Neural cell (in vitro differentiated cells): Measurements from ENCODE around the gene ANKMY1. TPM values are rescaled to one million over a fixed set of nuclear protein-coding genes. Genes with fewer than 3 reads are reported as not detected.
A peak's percentile ranks its signal among the peaks of the same experiment; 100 is the strongest.

Experiments
- H2AFZ ChIP-seq: fragments of 200-600, 300-800 bp; sonication (generic), shearing (Covaris generic); 2 replicates; pipeline ENCODE4 v1.6.0; 2014; ENCODE audit warnings: low read depth, mild to moderate bottlenecking, antibody characterized with exemption, low read length, moderate library complexity
- H3F3A ChIP-seq: fragments of 200-600 bp; shearing (Covaris generic); 2 replicates; pipeline ENCODE4 v1.6.1; 2016; ENCODE audit warnings: mild to moderate bottlenecking, moderate library complexity, mixed read lengths, antibody characterized with exemption, low read length; ENCODE audit not compliant: insufficient read depth, poor library complexity, severe bottlenecking
- H3K27ac ChIP-seq: fragments of 200-600, 300-800 bp; sonication (generic), shearing (Covaris generic); 2 replicates; pipeline ENCODE4 v1.5.1; 2014; ENCODE audit warnings: mild to moderate bottlenecking, low read length, moderate library complexity
- H3K27me3 ChIP-seq: fragments of 300-800, 200-600 bp; sonication (generic), shearing (Covaris generic); 2 replicates; pipeline ENCODE4 v1.6.0; 2014; ENCODE audit warnings: mild to moderate bottlenecking, low read depth, low read length, moderate library complexity; ENCODE audit not compliant: insufficient read depth
- H3K36me3 ChIP-seq: fragments of 300-800, 200-600 bp; sonication (generic), shearing (Covaris generic); 2 replicates; pipeline ENCODE4 v1.5.1; 2014; ENCODE audit warnings: mild to moderate bottlenecking, antibody characterized with exemption, low read length, moderate library complexity; ENCODE audit not compliant: insufficient read depth
- H3K4me2 ChIP-seq: fragments of 300-800, 200-600 bp; sonication (generic), shearing (Covaris generic); 2 replicates; pipeline ENCODE4 v1.6.0; 2014; ENCODE audit warnings: mild to moderate bottlenecking, low read length
- H3K4me3 ChIP-seq: fragments of 300-800, 200-600 bp; sonication (generic), shearing (Covaris generic); 2 replicates; pipeline ENCODE4 v1.5.1; 2014; ENCODE audit warnings: mild to moderate bottlenecking, low read length, moderate library complexity
- H3K79me2 ChIP-seq: fragments of 200-600 bp; shearing (Covaris generic); replicated peaks from 2 replicates; pipeline ENCODE4 v1.6.0; 2014; ENCODE audit warnings: mild to moderate bottlenecking, low read length, moderate library complexity; ENCODE audit not compliant: insufficient read depth
- H3K9ac ChIP-seq: fragments of 300-800, 200-600 bp; sonication (generic), shearing (Covaris generic); 2 replicates; pipeline ENCODE4 v1.6.1; 2016; ENCODE audit warnings: mild to moderate bottlenecking, low read length, mixed read lengths
- H3K9me2 ChIP-seq: fragments of 200-600 bp; shearing (Covaris generic); 2 replicates; pipeline ENCODE4 v1.6.1; 2016; ENCODE audit warnings: mild to moderate bottlenecking, low read length, mixed read lengths; ENCODE audit not compliant: insufficient read depth
- H3K9me3 ChIP-seq: fragments of 200-600, 300-800 bp; sonication (generic), shearing (Covaris generic); 2 replicates; pipeline ENCODE4 v1.6.1; 2016; ENCODE audit warnings: mild to moderate bottlenecking, mixed run types, low read length, moderate library complexity, mixed read lengths
- H4K20me1 ChIP-seq: fragments of 200-600 bp; shearing (Covaris generic); 2 replicates; pipeline ENCODE4 v1.6.1; 2016; ENCODE audit warnings: mild to moderate bottlenecking, mixed run types; ENCODE audit not compliant: insufficient read depth
- CTCF ChIP-seq: fragments of 450-650 bp; IDR thresholded peaks from 2 replicates; pipeline ENCODE4 v1.5.1; 2014; ENCODE audit warnings: antibody characterized with exemption, mild to moderate bottlenecking, moderate library complexity; ENCODE audit not compliant: poor library complexity, severe bottlenecking
- EP300 ChIP-seq: fragments of 450-650 bp; conservative IDR thresholded peaks from 2 replicates; pipeline ENCODE4 v1.6.1; 2014; ENCODE audit warnings: antibody characterized with exemption, mild to moderate bottlenecking, moderate library complexity; ENCODE audit not compliant: poor library complexity, severe bottlenecking
- EZH2 ChIP-seq: fragments of 200-600, 300-800 bp; shearing (Covaris generic), sonication (generic); IDR thresholded peaks from 2 replicates; pipeline ENCODE4 v1.6.1; 2014; ENCODE audit warnings: antibody characterized with exemption, low read length, borderline replicate concordance, mild to moderate bottlenecking; ENCODE audit not compliant: insufficient read depth, poor library complexity, severe bottlenecking
- MXI1 ChIP-seq: fragments of 450-650 bp; conservative IDR thresholded peaks from 2 replicates; pipeline ENCODE4 v1.6.1; 2014; ENCODE audit warnings: antibody characterized with exemption, mild to moderate bottlenecking; ENCODE audit not compliant: poor library complexity, severe bottlenecking
- POLR2AphosphoS5 ChIP-seq: IDR thresholded peaks from 2 replicates; pipeline ENCODE4 v1.6.1; 2012
- SMC3 ChIP-seq: fragments of 450-650 bp; conservative IDR thresholded peaks from 2 replicates; pipeline ENCODE4 v1.6.1; 2014; ENCODE audit warnings: antibody characterized with exemption, mild to moderate bottlenecking, moderate library complexity; ENCODE audit not compliant: poor library complexity
- TAF1 ChIP-seq: IDR thresholded peaks from 2 replicates; pipeline ENCODE4 v1.6.1; 2012; ENCODE audit warnings: low read depth
- polyA plus RNA-seq: library from polyadenylated mRNA; depleted of rRNA; stranded (reverse); fragments of >200 nt; gene quantifications from 2 replicates; pipeline ENCODE4 v1.2.3, GENCODE V29; 2014

The ANKMY1 gene
- polyA plus RNA-seq, 1 donor from 2014 or later = 6.6 TPM

DNA sequence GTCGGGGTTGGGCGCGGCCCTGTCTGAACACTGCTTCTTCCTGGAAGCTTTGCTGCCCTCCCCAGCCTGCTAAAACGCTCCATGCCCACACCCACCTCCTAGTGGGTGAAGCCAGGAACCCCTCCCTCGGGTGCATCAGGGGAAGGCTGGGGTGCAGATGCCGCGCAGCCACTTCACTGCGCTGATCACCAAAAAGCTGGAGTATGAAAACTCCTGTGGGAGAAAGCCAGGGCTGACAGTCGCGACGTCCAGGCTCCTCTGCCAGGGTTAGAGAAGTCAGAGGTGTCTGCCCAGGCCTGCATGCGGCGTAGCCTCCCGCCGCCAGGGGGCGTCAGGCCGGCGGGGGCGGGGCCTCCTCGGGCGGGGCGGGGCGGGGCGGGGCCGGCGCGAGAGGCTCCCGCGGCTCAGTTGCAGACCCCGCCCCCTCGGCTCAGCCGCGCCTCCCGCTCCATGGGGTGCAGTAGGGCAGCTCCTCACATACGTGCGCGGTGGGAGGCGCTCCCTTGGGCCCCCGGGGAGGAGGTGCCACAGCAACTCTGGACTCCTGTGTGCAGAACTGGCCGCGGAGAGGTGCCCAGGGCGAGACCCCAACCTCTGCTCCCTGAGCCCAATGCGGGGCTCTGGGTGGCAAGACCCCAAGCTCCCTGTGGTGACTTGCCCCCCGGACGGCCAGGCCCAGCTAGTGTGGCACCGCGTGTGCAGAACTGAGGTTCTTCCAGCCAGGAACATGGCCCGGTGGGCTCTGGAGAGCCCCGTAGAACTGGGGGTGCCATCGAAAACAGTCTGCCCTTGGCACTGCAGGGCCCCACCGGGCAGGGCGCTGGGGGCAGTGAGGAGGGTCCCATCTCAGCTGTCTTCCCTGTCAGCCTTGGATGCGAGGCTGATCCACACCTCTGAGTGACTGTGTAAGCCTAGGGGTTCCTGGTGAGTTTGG is 8.7 kb upstream of the ANKMY1 start:
- Histone ChIP-seq H3K27ac (no peak overlapping the region), H3K27me3 (no peaks in the 10 kb centered on the region), H3K9me3 (no peaks in the 10 kb centered on the region), H3F3A (peaks cover 3% of the 10 kb centered on the region), H3K79me2 (peaks cover 6% of the 10 kb centered on the region), H3K36me3 (no peaks in the 10 kb centered on the region), H3K4me2 (no peak overlapping the region), H3K9me2 (no peaks in the 10 kb centered on the region), H4K20me1 (no peaks in the 10 kb centered on the region), H2AFZ (no peak overlapping the region), H3K9ac (no peak overlapping the region), H3K4me3 (peak overlapping the region; percentile 91)
- TF ChIP-seq CTCF = peak; percentile 60
- no peak for TF ChIP-seq SMC3

DNA sequence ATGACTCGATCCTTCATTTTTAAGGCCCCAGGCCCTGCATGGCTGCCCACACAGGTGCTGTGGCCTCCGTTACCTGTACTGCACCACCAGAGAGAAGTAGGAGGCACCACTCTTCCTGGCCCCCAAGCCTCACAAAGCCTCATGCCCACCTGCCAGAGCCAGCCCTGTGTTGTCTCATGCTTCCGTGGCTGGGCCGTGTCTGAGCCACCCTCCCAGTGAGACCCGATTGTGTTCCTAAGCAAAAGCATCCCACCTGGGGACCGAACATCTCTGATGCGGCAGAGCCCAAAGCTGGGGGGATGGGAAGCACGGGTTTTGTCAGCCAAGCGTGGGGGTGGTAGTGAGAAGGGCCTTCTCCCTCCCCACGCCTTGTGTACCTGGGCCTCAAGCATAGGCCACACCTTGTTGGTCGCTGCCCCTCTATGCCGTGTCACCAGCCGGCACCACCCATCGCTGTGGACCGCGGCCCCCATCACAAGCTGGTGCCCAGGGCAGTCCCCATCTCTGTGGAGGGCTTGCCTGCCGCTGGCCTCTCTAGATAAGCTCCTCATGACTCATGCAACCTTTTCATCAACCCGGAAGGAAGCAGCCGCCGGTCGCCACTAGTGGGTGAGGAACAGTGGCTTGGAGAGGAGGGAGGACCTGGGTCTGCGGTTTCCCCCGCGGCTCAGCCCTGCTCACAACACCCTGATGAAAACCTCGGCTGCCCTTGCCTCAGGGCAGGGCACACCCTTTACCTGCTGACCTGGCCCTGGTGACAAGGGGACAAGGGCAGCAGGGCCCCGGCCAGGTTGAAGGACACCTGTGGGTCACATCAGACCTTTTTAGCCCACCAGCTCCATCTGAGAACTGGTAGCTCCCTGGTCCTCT is 7.8 kb upstream of the ANKMY1 start:
- Histone ChIP-seq H3K27ac (no peak overlapping the region), H3K9me3 (no peaks in the 10 kb centered on the region), H3K4me3 (no peak overlapping the region), H3F3A (peaks cover 3% of the 10 kb centered on the region), H4K20me1 (no peaks in the 10 kb centered on the region), H3K27me3 (no peaks in the 10 kb centered on the region), H3K36me3 (no peaks in the 10 kb centered on the region), H3K79me2 (peaks cover 6% of the 10 kb centered on the region), H3K9me2 (no peaks in the 10 kb centered on the region), H3K4me2 (no peak overlapping the region), H2AFZ (no peak overlapping the region), H3K9ac (no peak overlapping the region)
- no peak for TF ChIP-seq MXI1
- no peak for TF ChIP-seq SMC3
- no peak for TF ChIP-seq EZH2
- no peak for TF ChIP-seq CTCF
- no peak for TF ChIP-seq TAF1
- TF ChIP-seq EP300 = no peak
- no peak for TF ChIP-seq POLR2AphosphoS5
